SU-DHL-6 (cell line): Measurements from ENCODE around the gene DUSP16.

ENCODE experiments used
- H2AFZ ChIP-seq: fragments of 200-600 bp; sonication (generic); 2 replicates; pipeline ENCODE4 v1.6.1; 2014; ENCODE audit warnings: low read depth, mild to moderate bottlenecking, moderate library complexity, mixed read lengths, antibody characterized with exemption, low read length; ENCODE audit not compliant: severe bottlenecking
- H3F3A ChIP-seq: fragments of 200-600 bp; shearing (Covaris generic); 2 replicates; pipeline ENCODE4 v1.6.0; 2016; ENCODE audit warnings: antibody characterized with exemption, mild to moderate bottlenecking; ENCODE audit not compliant: insufficient read depth
- H3K27ac ChIP-seq: fragments of 200-600 bp; sonication (generic); 2 replicates; pipeline ENCODE4 v1.5.1; 2016; ENCODE audit warnings: low read depth, mild to moderate bottlenecking, low read length, moderate library complexity, mixed read lengths
- H3K27me3 ChIP-seq: fragments of 200-600 bp; sonication (generic), shearing (Covaris generic); 2 replicates; pipeline ENCODE4 v1.6.0; 2014; ENCODE audit warnings: mild to moderate bottlenecking, low read length
- H3K36me3 ChIP-seq: fragments of 200-600 bp; sonication (generic); 2 replicates; pipeline ENCODE4 v1.6.1; 2014; ENCODE audit warnings: mild to moderate bottlenecking, low read length, mixed read lengths
- H3K4me2 ChIP-seq: fragments of 300-600, 200-600 bp; shearing (Covaris generic), sonication (generic); 2 replicates; pipeline ENCODE4 v1.6.0; 2014; ENCODE audit warnings: low read length, low read depth, mild to moderate bottlenecking; ENCODE audit not compliant: poor library complexity, severe bottlenecking
- H3K4me3 ChIP-seq: fragments of 200-600 bp; sonication (generic); 2 replicates; pipeline ENCODE4 v1.5.1; 2014; ENCODE audit warnings: antibody characterized with exemption, low read length, mild to moderate bottlenecking, mixed read lengths; ENCODE audit not compliant: insufficient read depth, poor library complexity, severe bottlenecking
- H3K79me2 ChIP-seq: fragments of 200-600 bp; sonication (generic); 2 replicates; pipeline ENCODE4 v1.6.1; 2014; ENCODE audit warnings: mild to moderate bottlenecking, low read length, moderate library complexity; ENCODE audit not compliant: insufficient read depth
- H3K9ac ChIP-seq: fragments of 200-600 bp; sonication (generic); 2 replicates; pipeline ENCODE4 v1.7.0; 2014; ENCODE audit warnings: mild to moderate bottlenecking, low read length
- H3K9me2 ChIP-seq: fragments of 200-600 bp; sonication (generic); replicated peaks from 2 replicates; pipeline ENCODE4 v1.6.1; 2014; ENCODE audit warnings: low read length; ENCODE audit not compliant: insufficient read depth
- H3K9me3 ChIP-seq: fragments of 200-600 bp; sonication (generic); 2 replicates; pipeline ENCODE4 v1.6.1; 2014; ENCODE audit warnings: low read length, mixed read lengths; ENCODE audit not compliant: insufficient read depth
- H4K20me1 ChIP-seq: fragments of 200-600 bp; sonication (generic); 2 replicates; pipeline ENCODE4 v1.6.1; 2014; ENCODE audit warnings: low read depth, mild to moderate bottlenecking, antibody characterized with exemption, low read length, moderate library complexity, mixed read lengths
- EZH2phosphoT487 ChIP-seq: fragments of 200-600 bp; sonication (generic), shearing (Covaris generic); conservative IDR thresholded peaks from 2 replicates; pipeline ENCODE4 v1.6.1; 2018; ENCODE audit warnings: mild to moderate bottlenecking, antibody characterized with exemption, low read length, moderate library complexity, mixed read lengths
- TF ChIP-seq, protein P1 (sequence below): fragments of 200-600 bp; sonication (generic); IDR thresholded peaks from one replicate; pipeline ENCODE4 v1.5.1; 2017; ENCODE audit warnings: antibody characterized with exemption, mild to moderate bottlenecking, low read length, moderate library complexity; ENCODE audit not compliant: insufficient read depth, poor library complexity, severe bottlenecking

DUSP16 gene

GRCh38 chr12:12450043-12450471, 112.6 kb downstream of the DUSP16 start:
- Histone ChIP-seq H3K27ac (no peak overlapping the region), H3K4me2 (no peak overlapping the region), H3K9me3 (no peaks in the 10 kb centered on the region)

DNA sequence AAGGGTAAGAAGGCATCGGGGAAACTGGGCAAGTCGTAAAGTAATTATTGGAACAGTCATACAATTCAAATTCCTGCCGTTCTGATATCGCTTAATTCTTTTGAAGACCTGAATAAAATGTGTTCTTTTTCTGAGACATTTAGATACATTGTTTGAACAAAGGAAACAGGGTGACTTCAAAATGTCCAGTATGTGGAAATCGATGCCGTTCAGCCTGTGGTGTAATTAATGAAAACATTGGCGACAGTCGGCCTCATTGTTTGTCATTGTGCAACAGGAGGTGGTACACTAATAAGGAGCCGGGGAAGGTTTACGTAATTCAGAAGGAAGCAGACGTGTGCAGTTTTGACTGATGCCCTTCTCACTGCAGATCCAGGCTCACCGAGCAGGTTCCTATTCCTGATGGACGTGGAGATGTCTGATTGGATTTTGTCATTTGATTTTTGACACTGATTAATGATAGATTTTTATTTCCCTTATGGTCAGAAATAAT, 113.1 kb downstream of the DUSP16 start:
- no peak overlapping the region for H3K9ac ChIP-seq

More at GRCh38 chr12:12450043-12450471, 112.6 kb downstream of the DUSP16 start:
- Histone ChIP-seq H3K79me2 (no peaks in the 10 kb centered on the region), H3K36me3 (no peaks in the 10 kb centered on the region), H4K20me1 (no peaks in the 10 kb centered on the region), H3K9ac (no peak overlapping the region), H3F3A (no peaks in the 10 kb centered on the region), H3K27me3 (no peaks in the 10 kb centered on the region), H3K9me2 (no peaks in the 10 kb centered on the region), H3K4me3 (no peak overlapping the region), H2AFZ (no peak overlapping the region)
- TF ChIP-seq, protein P1, sequence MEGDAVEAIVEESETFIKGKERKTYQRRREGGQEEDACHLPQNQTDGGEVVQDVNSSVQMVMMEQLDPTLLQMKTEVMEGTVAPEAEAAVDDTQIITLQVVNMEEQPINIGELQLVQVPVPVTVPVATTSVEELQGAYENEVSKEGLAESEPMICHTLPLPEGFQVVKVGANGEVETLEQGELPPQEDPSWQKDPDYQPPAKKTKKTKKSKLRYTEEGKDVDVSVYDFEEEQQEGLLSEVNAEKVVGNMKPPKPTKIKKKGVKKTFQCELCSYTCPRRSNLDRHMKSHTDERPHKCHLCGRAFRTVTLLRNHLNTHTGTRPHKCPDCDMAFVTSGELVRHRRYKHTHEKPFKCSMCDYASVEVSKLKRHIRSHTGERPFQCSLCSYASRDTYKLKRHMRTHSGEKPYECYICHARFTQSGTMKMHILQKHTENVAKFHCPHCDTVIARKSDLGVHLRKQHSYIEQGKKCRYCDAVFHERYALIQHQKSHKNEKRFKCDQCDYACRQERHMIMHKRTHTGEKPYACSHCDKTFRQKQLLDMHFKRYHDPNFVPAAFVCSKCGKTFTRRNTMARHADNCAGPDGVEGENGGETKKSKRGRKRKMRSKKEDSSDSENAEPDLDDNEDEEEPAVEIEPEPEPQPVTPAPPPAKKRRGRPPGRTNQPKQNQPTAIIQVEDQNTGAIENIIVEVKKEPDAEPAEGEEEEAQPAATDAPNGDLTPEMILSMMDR: no peak
- TF ChIP-seq EZH2phosphoT487: no peak

DNA sequence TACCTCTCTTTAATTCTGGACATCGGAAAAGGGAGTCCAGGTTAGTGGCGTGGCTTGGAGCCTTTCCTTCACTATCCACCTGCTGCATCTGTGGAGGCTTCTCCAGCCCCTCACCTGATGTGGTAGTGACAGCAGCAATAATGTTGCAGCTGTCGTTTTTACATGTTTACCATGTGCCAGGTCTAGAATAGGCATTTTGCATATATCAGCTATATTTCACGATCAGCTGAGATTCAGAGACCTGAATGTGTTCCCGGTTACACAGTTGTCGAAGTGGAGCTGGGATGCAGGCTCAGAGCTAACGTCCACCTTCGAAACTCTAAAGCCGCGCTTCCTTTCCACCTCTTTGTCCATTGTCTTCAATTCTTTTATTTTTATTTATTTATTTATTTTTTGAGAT, 114.8 kb downstream of the DUSP16 start:
- Histone ChIP-seq H4K20me1 (no peaks in the 10 kb centered on the region), H3K27ac (no peak overlapping the region)

More for the DNA sequence above, 113.1 kb downstream of the DUSP16 start:
- no peak overlapping the region for H3K27ac ChIP-seq
- no peaks in the 10 kb centered on the region for H3K27me3 ChIP-seq
- H2AFZ ChIP-seq: no peak overlapping the region
- no peak overlapping the region for H3K4me2 ChIP-seq
- no peaks in the 10 kb centered on the region for H4K20me1 ChIP-seq
- no peaks in the 10 kb centered on the region for H3K36me3 ChIP-seq
- H3K4me3 ChIP-seq: no peak overlapping the region
- no peak for TF ChIP-seq EZH2phosphoT487
- TF ChIP-seq, protein P1: no peak
- no peaks in the 10 kb centered on the region for H3F3A ChIP-seq
- no peaks in the 10 kb centered on the region for H3K79me2 ChIP-seq
- no peaks in the 10 kb centered on the region for H3K9me2 ChIP-seq
- no peaks in the 10 kb centered on the region for H3K9me3 ChIP-seq

More for the DNA sequence above, 114.8 kb downstream of the DUSP16 start:
- Histone ChIP-seq H2AFZ (no peak overlapping the region), H3K9ac (no peak overlapping the region), H3K79me2 (no peaks in the 10 kb centered on the region), H3K9me3 (no peaks in the 10 kb centered on the region), H3K27me3 (no peaks in the 10 kb centered on the region), H3K4me3 (no peak overlapping the region), H3K9me2 (no peaks in the 10 kb centered on the region), H3F3A (no peaks in the 10 kb centered on the region), H3K36me3 (no peaks in the 10 kb centered on the region), H3K4me2 (no peak overlapping the region)
- TF ChIP-seq, protein P1: no peak
- TF ChIP-seq EZH2phosphoT487: no peak
